HEK293 (cell line): ENCODE measurements around the gene FNDC8.

Source experiments
- REPIN1 ChIP-seq: fragments of 450-650 bp; formaldehyde crosslinking; IDR thresholded peaks from 2 replicates; pipeline ENCODE4 v1.5.1; 2017; ENCODE audit warnings: missing biosample characterization, missing genetic modification characterization, low read depth
- ZBTB1 ChIP-seq: fragments of 450-650 bp; formaldehyde crosslinking; IDR thresholded peaks from 2 replicates; pipeline ENCODE4 v1.5.1; 2016; ENCODE audit warnings: missing biosample characterization, missing genetic modification characterization
- ZNF830 ChIP-seq: fragments of 450-650 bp; IDR thresholded peaks from 2 replicates; pipeline ENCODE4 v1.5.0; 2018; ENCODE audit warnings: missing biosample characterization, missing genetic modification characterization, low read depth, mild to moderate bottlenecking, moderate library complexity
- TF ChIP-seq, protein P1 (sequence below): fragments of 450-650 bp; formaldehyde crosslinking; IDR thresholded peaks from 2 replicates; pipeline ENCODE4 v1.5.1; 2016; ENCODE audit warnings: missing biosample characterization, missing genetic modification characterization
- TF ChIP-seq, protein P2 (sequence below): fragments of 450-650 bp; formaldehyde crosslinking; IDR thresholded peaks from 2 replicates; pipeline ENCODE4 v1.5.1; 2016; ENCODE audit warnings: missing biosample characterization, missing genetic modification characterization

DNA sequence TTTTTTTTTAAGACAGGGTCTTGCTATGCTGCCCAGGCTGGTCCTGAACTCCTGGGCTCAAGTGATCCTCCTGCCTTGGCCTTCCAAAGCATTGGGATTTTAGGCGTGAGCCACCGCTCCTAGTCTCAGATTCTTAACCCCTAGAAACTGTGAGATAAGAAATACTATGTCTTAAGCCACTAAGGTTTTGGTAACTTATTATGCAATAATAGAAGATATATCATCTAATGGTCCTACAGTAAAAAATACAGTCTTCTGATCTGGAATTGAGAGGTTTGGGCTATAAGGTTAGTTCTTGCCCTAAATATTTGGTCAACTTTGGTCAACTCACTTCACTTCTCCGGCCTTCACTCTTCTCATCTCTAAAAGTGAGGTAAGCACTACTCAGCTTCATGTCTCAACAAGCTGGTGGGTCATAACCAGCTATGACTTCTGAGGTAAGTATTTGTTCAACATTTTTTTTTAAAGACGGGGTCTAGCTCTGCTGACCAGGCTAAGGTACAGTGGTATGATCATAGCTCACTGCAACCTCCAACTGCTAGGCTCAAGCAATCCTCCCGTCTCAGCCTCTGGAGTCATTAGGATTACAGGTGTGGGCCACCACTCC is 16.5 kb upstream of the FNDC8 start:
- TF ChIP-seq, protein P1, sequence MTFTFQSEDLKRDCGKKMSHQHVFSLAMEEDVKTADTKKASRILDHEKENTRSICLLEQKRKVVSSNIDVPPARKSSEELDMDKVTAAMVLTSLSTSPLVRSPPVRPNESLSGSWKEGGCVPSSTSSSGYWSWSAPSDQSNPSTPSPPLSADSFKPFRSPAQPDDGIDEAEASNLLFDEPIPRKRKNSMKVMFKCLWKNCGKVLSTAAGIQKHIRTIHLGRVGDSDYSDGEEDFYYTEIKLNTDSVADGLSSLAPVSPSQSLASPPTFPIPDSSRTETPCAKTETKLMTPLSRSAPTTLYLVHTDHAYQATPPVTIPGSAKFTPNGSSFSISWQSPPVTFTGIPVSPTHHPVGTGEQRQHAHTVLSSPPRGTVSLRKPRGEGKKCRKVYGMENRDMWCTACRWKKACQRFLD (tag by site-specific recombination), result no peak
- TF ChIP-seq ZNF830 (no peak), REPIN1 (tag by site-specific recombination) (no peak), ZBTB1 (tag by site-specific recombination) (no peak)
- TF ChIP-seq, protein P2, sequence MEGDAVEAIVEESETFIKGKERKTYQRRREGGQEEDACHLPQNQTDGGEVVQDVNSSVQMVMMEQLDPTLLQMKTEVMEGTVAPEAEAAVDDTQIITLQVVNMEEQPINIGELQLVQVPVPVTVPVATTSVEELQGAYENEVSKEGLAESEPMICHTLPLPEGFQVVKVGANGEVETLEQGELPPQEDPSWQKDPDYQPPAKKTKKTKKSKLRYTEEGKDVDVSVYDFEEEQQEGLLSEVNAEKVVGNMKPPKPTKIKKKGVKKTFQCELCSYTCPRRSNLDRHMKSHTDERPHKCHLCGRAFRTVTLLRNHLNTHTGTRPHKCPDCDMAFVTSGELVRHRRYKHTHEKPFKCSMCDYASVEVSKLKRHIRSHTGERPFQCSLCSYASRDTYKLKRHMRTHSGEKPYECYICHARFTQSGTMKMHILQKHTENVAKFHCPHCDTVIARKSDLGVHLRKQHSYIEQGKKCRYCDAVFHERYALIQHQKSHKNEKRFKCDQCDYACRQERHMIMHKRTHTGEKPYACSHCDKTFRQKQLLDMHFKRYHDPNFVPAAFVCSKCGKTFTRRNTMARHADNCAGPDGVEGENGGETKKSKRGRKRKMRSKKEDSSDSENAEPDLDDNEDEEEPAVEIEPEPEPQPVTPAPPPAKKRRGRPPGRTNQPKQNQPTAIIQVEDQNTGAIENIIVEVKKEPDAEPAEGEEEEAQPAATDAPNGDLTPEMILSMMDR, result no peak
